K562 (cell line): Measurements from ENCODE around the gene ARHGAP23. TPM values are rescaled to one million over a fixed set of nuclear protein-coding genes. Genes with fewer than 3 reads are reported as not detected.

Experiments
- CEBPB ChIP-seq: fragments of 450-650 bp; IDR thresholded peaks from 2 replicates; pipeline ENCODE4 v1.6.1; 2016; ENCODE audit warnings: missing genetic modification characterization, missing compliant biosample characterization
- EHMT2 ChIP-seq: fragments of 450-650 bp; IDR thresholded peaks from 2 replicates; pipeline ENCODE4 v1.6.1; 2018; ENCODE audit warnings: antibody characterized with exemption
- HDAC2 ChIP-seq: fragments of 450-650 bp; IDR thresholded peaks from 2 replicates; pipeline ENCODE4 v1.6.1; 2016; ENCODE audit warnings: mild to moderate bottlenecking
- NR0B1 ChIP-seq: fragments of 450-650 bp; IDR thresholded peaks from one replicate; pipeline ENCODE4 v1.6.1; 2018; ENCODE audit warnings: mild to moderate bottlenecking, moderate library complexity; ENCODE audit not compliant: partially characterized antibody
- POLR3A ChIP-seq: IDR thresholded peaks from 2 replicates; pipeline ENCODE4 v1.6.1; 2011; ENCODE audit warnings: borderline replicate concordance, mild to moderate bottlenecking, moderate library complexity; ENCODE audit not compliant: insufficient read length, insufficient read depth; ENCODE audit errors: extremely low read depth
- RFX5 ChIP-seq: IDR thresholded peaks from 2 replicates; pipeline ENCODE4 v1.6.1; 2011; ENCODE audit warnings: low read depth, mild to moderate bottlenecking, improper control_type of control experiment, low read length
- SNIP1 ChIP-seq: fragments of 450-650 bp; IDR thresholded peaks from 2 replicates; pipeline ENCODE4 v1.7.1; 2017; ENCODE audit warnings: low read depth, mild to moderate bottlenecking
- UBTF ChIP-seq, 2 experiments: IDR thresholded peaks; 2 replicates each; pipeline ENCODE4 v1.6.1; 2012; ENCODE audit warnings: improper control_type of control experiment in 2 of 2, low read depth in 2 of 2, low read length in 2 of 2, borderline replicate concordance in 1 of 2
- ZBTB7A ChIP-seq: IDR thresholded peaks from 2 replicates; pipeline ENCODE4 v1.6.1; 2011; ENCODE audit warnings: low read depth, mild to moderate bottlenecking, low read length, moderate library complexity, borderline replicate concordance; ENCODE audit not compliant: control insufficient read depth
- ZNF785 ChIP-seq: fragments of 250-450 bp; sonication (Bioruptor Pico); IDR thresholded peaks from 2 replicates; pipeline ENCODE4 v1.4.0; 2020; ENCODE audit warnings: mild to moderate bottlenecking
- polyA plus RNA-seq, 8 experiments: library from polyadenylated mRNA; depleted of rRNA in 4 of 8; stranded (reverse) in 5 of 8; unstranded in 3 of 8; fragments of >200 nt; fragmentation: Nextera tagmentation in 2 of 8; fragmentation: Illumina TruSeq in 1 of 8; extraction: Ambion mirVana in 2 of 8; extraction: Trizol in 1 of 8; gene quantifications; 2 replicates each; pipeline versions ENCODE4 v1.2.1 to v1.2.3, GENCODE V29; 2011 to 2014; ENCODE audit warnings: inconsistent platforms in 1 of 8, missing spikeins in 1 of 8
- total RNA-seq, 7 experiments: library from RNA; depleted of rRNA in 6 of 7; stranded (reverse); fragments of >200 nt in 6 of 7; fragmentation: Illumina TruSeq in 2 of 7; extraction: Trizol in 2 of 7; gene quantifications; 2 replicates each; pipeline versions ENCODE4 v1.2.1 to v1.2.3, GENCODE V29; 2011 to 2021; ENCODE audit warnings: low replicate concordance in 1 of 7
- TF ChIP-seq, protein P1 (sequence below): sonication (generic); formaldehyde crosslinking; IDR thresholded peaks from 2 replicates; pipeline ENCODE4 v1.8.1; 2023; ENCODE audit warnings: mild to moderate bottlenecking, missing genetic modification reagents
- TF ChIP-seq, protein P2 (sequence below): fragments of 450-650 bp; IDR thresholded peaks from 2 replicates; pipeline ENCODE4 v1.6.1; 2016; ENCODE audit warnings: mild to moderate bottlenecking
- TF ChIP-seq, protein P3 (sequence below): fragments of 250-450 bp; sonication (Bioruptor Pico); IDR thresholded peaks from 2 replicates; pipeline ENCODE4 v1.4.0; 2020; ENCODE audit warnings: mild to moderate bottlenecking, moderate library complexity, borderline replicate concordance

The ARHGAP23 gene
- total and polyA plus RNA-seq, 9 of the 15 experiments (the other 6 are each of a cell fraction or from before 2014, with no cell fraction given): 0.01 to 2.7 (median 0.70) TPM

GRCh38 chr17:38559051-38559879, 131.0 kb downstream of the ARHGAP23 start (continued):
- TF ChIP-seq, protein P1, sequence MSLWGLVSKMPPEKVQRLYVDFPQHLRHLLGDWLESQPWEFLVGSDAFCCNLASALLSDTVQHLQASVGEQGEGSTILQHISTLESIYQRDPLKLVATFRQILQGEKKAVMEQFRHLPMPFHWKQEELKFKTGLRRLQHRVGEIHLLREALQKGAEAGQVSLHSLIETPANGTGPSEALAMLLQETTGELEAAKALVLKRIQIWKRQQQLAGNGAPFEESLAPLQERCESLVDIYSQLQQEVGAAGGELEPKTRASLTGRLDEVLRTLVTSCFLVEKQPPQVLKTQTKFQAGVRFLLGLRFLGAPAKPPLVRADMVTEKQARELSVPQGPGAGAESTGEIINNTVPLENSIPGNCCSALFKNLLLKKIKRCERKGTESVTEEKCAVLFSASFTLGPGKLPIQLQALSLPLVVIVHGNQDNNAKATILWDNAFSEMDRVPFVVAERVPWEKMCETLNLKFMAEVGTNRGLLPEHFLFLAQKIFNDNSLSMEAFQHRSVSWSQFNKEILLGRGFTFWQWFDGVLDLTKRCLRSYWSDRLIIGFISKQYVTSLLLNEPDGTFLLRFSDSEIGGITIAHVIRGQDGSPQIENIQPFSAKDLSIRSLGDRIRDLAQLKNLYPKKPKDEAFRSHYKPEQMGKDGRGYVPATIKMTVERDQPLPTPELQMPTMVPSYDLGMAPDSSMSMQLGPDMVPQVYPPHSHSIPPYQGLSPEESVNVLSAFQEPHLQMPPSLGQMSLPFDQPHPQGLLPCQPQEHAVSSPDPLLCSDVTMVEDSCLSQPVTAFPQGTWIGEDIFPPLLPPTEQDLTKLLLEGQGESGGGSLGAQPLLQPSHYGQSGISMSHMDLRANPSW: no peak
- TF ChIP-seq, protein P2, sequence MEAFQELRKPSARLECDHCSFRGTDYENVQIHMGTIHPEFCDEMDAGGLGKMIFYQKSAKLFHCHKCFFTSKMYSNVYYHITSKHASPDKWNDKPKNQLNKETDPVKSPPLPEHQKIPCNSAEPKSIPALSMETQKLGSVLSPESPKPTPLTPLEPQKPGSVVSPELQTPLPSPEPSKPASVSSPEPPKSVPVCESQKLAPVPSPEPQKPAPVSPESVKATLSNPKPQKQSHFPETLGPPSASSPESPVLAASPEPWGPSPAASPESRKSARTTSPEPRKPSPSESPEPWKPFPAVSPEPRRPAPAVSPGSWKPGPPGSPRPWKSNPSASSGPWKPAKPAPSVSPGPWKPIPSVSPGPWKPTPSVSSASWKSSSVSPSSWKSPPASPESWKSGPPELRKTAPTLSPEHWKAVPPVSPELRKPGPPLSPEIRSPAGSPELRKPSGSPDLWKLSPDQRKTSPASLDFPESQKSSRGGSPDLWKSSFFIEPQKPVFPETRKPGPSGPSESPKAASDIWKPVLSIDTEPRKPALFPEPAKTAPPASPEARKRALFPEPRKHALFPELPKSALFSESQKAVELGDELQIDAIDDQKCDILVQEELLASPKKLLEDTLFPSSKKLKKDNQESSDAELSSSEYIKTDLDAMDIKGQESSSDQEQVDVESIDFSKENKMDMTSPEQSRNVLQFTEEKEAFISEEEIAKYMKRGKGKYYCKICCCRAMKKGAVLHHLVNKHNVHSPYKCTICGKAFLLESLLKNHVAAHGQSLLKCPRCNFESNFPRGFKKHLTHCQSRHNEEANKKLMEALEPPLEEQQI: no peak
- TF ChIP-seq CEBPB (peak; percentile 99), RFX5 (no peak), ZNF785 (no peak), ZBTB7A (peak; percentile 71; the same call in 1 of the 2 replicates), UBTF (IDR thresholded peaks at IDR 0.05; ENCODE audit: borderline replicate concordance in 1 of 2, low read depth in 2 of 2, low read length in 2 of 2) (0 out of 4 replicates have a peak, but pooled peaks of 1 of the 2 experiments have one; percentile 43), HDAC2 (no peak), POLR3A (no peak), SNIP1 (no peak), EHMT2 (peak; percentile 72), NR0B1 (no peak)
- TF ChIP-seq, protein P3, sequence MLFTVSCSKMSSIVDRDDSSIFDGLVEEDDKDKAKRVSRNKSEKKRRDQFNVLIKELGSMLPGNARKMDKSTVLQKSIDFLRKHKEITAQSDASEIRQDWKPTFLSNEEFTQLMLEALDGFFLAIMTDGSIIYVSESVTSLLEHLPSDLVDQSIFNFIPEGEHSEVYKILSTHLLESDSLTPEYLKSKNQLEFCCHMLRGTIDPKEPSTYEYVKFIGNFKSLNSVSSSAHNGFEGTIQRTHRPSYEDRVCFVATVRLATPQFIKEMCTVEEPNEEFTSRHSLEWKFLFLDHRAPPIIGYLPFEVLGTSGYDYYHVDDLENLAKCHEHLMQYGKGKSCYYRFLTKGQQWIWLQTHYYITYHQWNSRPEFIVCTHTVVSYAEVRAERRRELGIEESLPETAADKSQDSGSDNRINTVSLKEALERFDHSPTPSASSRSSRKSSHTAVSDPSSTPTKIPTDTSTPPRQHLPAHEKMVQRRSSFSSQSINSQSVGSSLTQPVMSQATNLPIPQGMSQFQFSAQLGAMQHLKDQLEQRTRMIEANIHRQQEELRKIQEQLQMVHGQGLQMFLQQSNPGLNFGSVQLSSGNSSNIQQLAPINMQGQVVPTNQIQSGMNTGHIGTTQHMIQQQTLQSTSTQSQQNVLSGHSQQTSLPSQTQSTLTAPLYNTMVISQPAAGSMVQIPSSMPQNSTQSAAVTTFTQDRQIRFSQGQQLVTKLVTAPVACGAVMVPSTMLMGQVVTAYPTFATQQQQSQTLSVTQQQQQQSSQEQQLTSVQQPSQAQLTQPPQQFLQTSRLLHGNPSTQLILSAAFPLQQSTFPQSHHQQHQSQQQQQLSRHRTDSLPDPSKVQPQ: no peak
